ENCODE results near the gene PPP2R2B.

Gene PPP2R2B

GRCh38 chr5:146690880-146691355, 187.6 kb downstream of the PPP2R2B start:
- DNase-seq: no peak

- no peak for DNase-seq
Measured at GRCh38 chr5:146687630-146688029, 190.9 kb downstream of the PPP2R2B start.

- no peak for DNase-seq
Measured at GRCh38 chr5:146683861-146684260, 194.7 kb downstream of the PPP2R2B start.

GRCh38 chr5:146682899-146683532, 195.5 kb downstream of the PPP2R2B start:
- DNase-seq: no peak

- no peak for DNase-seq
Measured at GRCh38 chr5:146681585-146682105, 196.9 kb downstream of the PPP2R2B start.

- no peak for DNase-seq
Measured at GRCh38 chr5:146680846-146681584, 197.5 kb downstream of the PPP2R2B start.

- DNase-seq: no peak
Measured at GRCh38 chr5:146675636-146676035, 202.9 kb downstream of the PPP2R2B start.

GRCh38 chr5:146672866-146673265, 205.7 kb downstream of the PPP2R2B start:
- DNase-seq: no peak

GRCh38 chr5:146671561-146672295, 206.8 kb downstream of the PPP2R2B start:
- no peak for DNase-seq

GRCh38 chr5:146669656-146670055, 208.9 kb downstream of the PPP2R2B start:
- no peak for DNase-seq

- no peak for DNase-seq
Measured at GRCh38 chr5:146667633-146668272, 210.8 kb downstream of the PPP2R2B start.

- no peak for DNase-seq
Measured at GRCh38 chr5:146662229-146662628, 216.3 kb downstream of the PPP2R2B start.

- DNase-seq: no peak
Measured at GRCh38 chr5:146660376-146660960, 218.1 kb downstream of the PPP2R2B start.

GRCh38 chr5:146659961-146660360, 218.6 kb downstream of the PPP2R2B start:
- no peak for DNase-seq

- DNase-seq: no peak
Measured at GRCh38 chr5:146656703-146657102, 221.9 kb downstream of the PPP2R2B start.

GRCh38 chr5:146653560-146653959, 225.0 kb downstream of the PPP2R2B start:
- DNase-seq: no peak

- no peak for DNase-seq
Measured at GRCh38 chr5:146652547-146652946, 226.0 kb downstream of the PPP2R2B start.

GRCh38 chr5:146647656-146648199, 230.8 kb downstream of the PPP2R2B start:
- DNase-seq: no peak

- no peak for DNase-seq
Measured at GRCh38 chr5:146646441-146646840, 232.1 kb downstream of the PPP2R2B start.

- no peak for DNase-seq
Measured at GRCh38 chr5:146645342-146645741, 233.2 kb downstream of the PPP2R2B start.

- no peak for DNase-seq
Measured at GRCh38 chr5:146644831-146645230, 233.7 kb downstream of the PPP2R2B start.

- no peak for DNase-seq
Measured at GRCh38 chr5:146643776-146644175, 234.8 kb downstream of the PPP2R2B start.
